Small intestine (tissue), 7 donors: Measurements from ENCODE around the gene TOM1L2. TPM values are rescaled to one million over a fixed set of nuclear protein-coding genes. Genes with fewer than 3 reads are reported as not detected.

ENCODE experiments used
- DNase-seq, 2 donors: peaks; one replicate each; pipeline versions ENCODE4 v3.0.0 to v3.0.0-alpha.2; 2013
- FAIRE-seq: peaks from 2 replicates; lab custom pipeline; 2012; peaks lifted over from hg19 to GRCh38; lab: Jason Lieb, UNC
- H3K27ac ChIP-seq, 3 donors: one replicate each; pipeline ENCODE4 v1.5.1; 2013; ENCODE audit warnings: low read length in 2 of 3, mild to moderate bottlenecking in 2 of 3, control low read depth in 1 of 3, inconsistent platforms in 1 of 3, low read depth in 1 of 3, moderate library complexity in 1 of 3
- H3K27me3 ChIP-seq, 3 donors: one replicate each; pipeline ENCODE4 v1.6.1; 2013; ENCODE audit warnings: low read length in 3 of 3, inconsistent platforms in 1 of 3; ENCODE audit not compliant: control insufficient read depth in 3 of 3, insufficient read depth in 3 of 3
- H3K36me3 ChIP-seq, 3 donors: one replicate each; pipeline ENCODE4 v1.6.1; 2013; ENCODE audit warnings: low read length in 3 of 3, inconsistent platforms in 1 of 3, low read depth in 1 of 3, mild to moderate bottlenecking in 1 of 3, moderate library complexity in 1 of 3; ENCODE audit not compliant: control insufficient read depth in 3 of 3, insufficient read depth in 2 of 3
- H3K4me1 ChIP-seq, 3 donors: one replicate each; pipeline ENCODE4 v1.6.1; 2013; ENCODE audit warnings: low read length in 2 of 3, inconsistent platforms in 1 of 3, low read depth in 1 of 3, mild to moderate bottlenecking in 1 of 3, moderate library complexity in 1 of 3; ENCODE audit not compliant: control insufficient read depth in 3 of 3, insufficient read depth in 2 of 3
- H3K4me3 ChIP-seq, 3 donors: one replicate each; pipeline ENCODE4 v1.5.1; 2013; ENCODE audit warnings: low read length in 3 of 3, control low read depth in 1 of 3, inconsistent platforms in 1 of 3, low read depth in 1 of 3, mild to moderate bottlenecking in 1 of 3, moderate library complexity in 1 of 3
- H3K9me3 ChIP-seq, 2 donors: one replicate each; pipeline ENCODE4 v1.6.1; 2013; ENCODE audit warnings: low read depth in 1 of 2, low read length in 1 of 2; ENCODE audit not compliant: control insufficient read depth in 2 of 2, insufficient read depth in 1 of 2
- WGBS, 3 donors: extraction: QIAGEN DNeasy Blood & Tissue Kit; methylation state at CpG; one replicate each; pipeline ENCODE4 v1.1.7; 2013; 5-methylcytosine and 5-hydroxymethylcytosine counted together
- polyA plus RNA-seq, 4 donors: library from polyadenylated mRNA; stranded (reverse) in 3 of 4; unstranded in 1 of 4; fragments of 200-250 nt in 3 of 4; fragments of 120-200 nt in 1 of 4; gene quantifications; one replicate each; pipeline versions ENCODE4 v1.2.1 to v1.2.3, GENCODE V29; 2013
- donor health status: healthy with polysubstance abuse.
- donor health status: control.
- donor health status: control.
- donor health status: Bipolar disorder and iron deficiency.
- donor health status: healthy.

The TOM1L2 gene
- polyA plus RNA-seq, 4 donors, result 14.3 to 26.6 (median 24.7) TPM

GRCh38 chr17:17971431-17972125, 622 bp downstream of the TOM1L2 start:
- H3K36me3 ChIP-seq, result no peaks in the 10 kb centered on the region
- no peak for FAIRE-seq
- H3K4me3 ChIP-seq, result peak overlapping the region; percentile 68 to 95 (median 90)
- H3K9me3 ChIP-seq, result no peaks in the 10 kb centered on the region
- peaks cover 5 to 14% (median 12%) of the 10 kb centered on the region in 3 donors for H3K4me1 ChIP-seq
- H3K27ac ChIP-seq, result peak overlapping the region; percentile 0 to 96 (median 80)
- H3K27me3 ChIP-seq, result no peaks in the 10 kb centered on the region
- DNase-seq, result peak; percentile 30 to 38
- WGBS, 3 donors, result 3 to 11% (median 4%) methylated on average over 7 to 33 of the region's 33 CpGs

GRCh38 chr17:17970699-17971430, 1.3 kb downstream of the TOM1L2 start:
- DNase-seq, result no peak
- H3K27ac ChIP-seq, result no peak overlapping the region
- no peak for FAIRE-seq

GRCh38 chr17:17966399-17966798, 5.8 kb downstream of the TOM1L2 start:
- no peak for DNase-seq

More at GRCh38 chr17:17970699-17971430, 1.3 kb downstream of the TOM1L2 start:
- no peaks in the 10 kb centered on the region for H3K27me3 ChIP-seq
- peaks cover 5 to 18% (median 12%) of the 10 kb centered on the region in 3 donors for H3K4me1 ChIP-seq
- peak overlapping the region; percentile 68 to 95 (median 90) for H3K4me3 ChIP-seq
- 11 to 33% (median 32%) methylated on average over 1 of the region's 1 CpG for WGBS, 3 donors
- H3K36me3 ChIP-seq, result no peaks in the 10 kb centered on the region
- no peaks in the 10 kb centered on the region for H3K9me3 ChIP-seq

GRCh38 chr17:17965152-17965721, 7.0 kb downstream of the TOM1L2 start:
- peaks cover 0 to 11% (median 3%) of the 10 kb centered on the region in 3 donors for H3K4me1 ChIP-seq
- 70 to 90% (median 83%) methylated on average over 2 of the region's 2 CpGs for WGBS, 3 donors

More at GRCh38 chr17:17966399-17966798, 5.8 kb downstream of the TOM1L2 start:
- H3K36me3 ChIP-seq, result no peaks in the 10 kb centered on the region
- H3K4me1 ChIP-seq, result peaks cover 5 to 17% (median 7%) of the 10 kb centered on the region in 3 donors
- no peaks in the 10 kb centered on the region for H3K9me3 ChIP-seq
- H3K27ac ChIP-seq, result no peak overlapping the region
- no peaks in the 10 kb centered on the region for H3K27me3 ChIP-seq
- no peak for FAIRE-seq
- 65 to 81% (median 73%) methylated on average over 3 of the region's 3 CpGs for WGBS, 3 donors
- no peak overlapping the region for H3K4me3 ChIP-seq

GRCh38 chr17:17964710-17965109, 7.5 kb downstream of the TOM1L2 start:
- peaks cover 0 to 12% (median 7%) of the 10 kb centered on the region in 3 donors for H3K4me1 ChIP-seq
- no peaks in the 10 kb centered on the region for H3K36me3 ChIP-seq
- no peak overlapping the region for H3K27ac ChIP-seq
- no peak overlapping the region for H3K4me3 ChIP-seq
- H3K9me3 ChIP-seq, result no peaks in the 10 kb centered on the region
- DNase-seq, result no peak
- FAIRE-seq, result no peak
- H3K27me3 ChIP-seq, result no peaks in the 10 kb centered on the region
- 82 to 90% (median 86%) methylated on average over 4 of the region's 4 CpGs for WGBS, 3 donors

More at GRCh38 chr17:17965152-17965721, 7.0 kb downstream of the TOM1L2 start:
- Histone ChIP-seq H3K27ac (no peak overlapping the region), H3K36me3 (no peaks in the 10 kb centered on the region), H3K4me3 (no peak overlapping the region), H3K9me3 (no peaks in the 10 kb centered on the region), H3K27me3 (no peaks in the 10 kb centered on the region)
- FAIRE-seq (no peak), DNase-seq (no peak)

- no peak overlapping the region for H3K27ac ChIP-seq
Observed at GRCh38 chr17:17963694-17964436, 8.3 kb downstream of the TOM1L2 start.

GRCh38 chr17:17963066-17963465, 9.1 kb downstream of the TOM1L2 start:
- no peaks in the 10 kb centered on the region for H3K9me3 ChIP-seq
- H3K36me3 ChIP-seq, result no peaks in the 10 kb centered on the region
- DNase-seq, result no peak
- no peak for FAIRE-seq
- no peaks in the 10 kb centered on the region for H3K27me3 ChIP-seq
- H3K4me1 ChIP-seq, result peaks cover 8 to 21% (median 19%) of the 10 kb centered on the region in 3 donors
- no peak overlapping the region for H3K4me3 ChIP-seq
- no peak overlapping the region for H3K27ac ChIP-seq
- WGBS, 3 donors, result 86 to 92% (median 92%) methylated on average over 4 of the region's 4 CpGs

More at GRCh38 chr17:17963694-17964436, 8.3 kb downstream of the TOM1L2 start:
- Histone ChIP-seq H3K36me3 (no peaks in the 10 kb centered on the region), H3K9me3 (no peaks in the 10 kb centered on the region), H3K4me3 (no peak overlapping the region), H3K27me3 (no peaks in the 10 kb centered on the region), H3K4me1 (peaks cover 5 to 17% (median 12%) of the 10 kb centered on the region in 3 donors)
- no peak for FAIRE-seq
- WGBS, 3 donors, result 75 to 84% (median 83%) methylated on average over 7 of the region's 7 CpGs
- no peak for DNase-seq
